Measurements from ENCODE around the gene SCRN1. TPM values are rescaled to one million over a fixed set of nuclear protein-coding genes. Genes with fewer than 3 reads are reported as not detected.

SCRN1 gene
- total RNA-seq, 2 experiments from 2014 or later, result 37.1 to 62.7 TPM

GRCh38 chr7:29946428-29947186 is 43.0 kb downstream of the SCRN1 start:
- no peak overlapping the region for H3K4me2 ChIP-seq (ENCODE audit: low read length)
- H3K27ac ChIP-seq (ENCODE audit: low read depth, low read length, poor library complexity, severe bottlenecking), result no peak overlapping the region
- CTCF ChIA-PET (ENCODE audit: unreplicated experiment), result no interaction called here
- H3K79me2 ChIP-seq (ENCODE audit: insufficient read depth, low read depth, low read length), result no peaks in the 10 kb centered on the region
- no TSS peak for BruUV-seq (replicated peaks)
- no peak overlapping the region for H3K4me3 ChIP-seq (ENCODE audit: low read depth, low read length, poor library complexity, severe bottlenecking)
- POLR2A ChIA-PET, result no interaction called here
- peaks cover 9% of the 10 kb centered on the region; the same call in 1 of the 2 replicates for H3K9me3 ChIP-seq (ENCODE audit: low read length)
- intact Hi-C loops (cut with micrococcal nuclease; ENCODE audit: unreplicated experiment), result loop anchor here (2.0 kb wide), 1 partner anchor 116 kb away; no protein-coding TSS in a partner anchor
- no peaks in the 10 kb centered on the region for H4K20me1 ChIP-seq (ENCODE audit: insufficient read depth, low read length)
- H3K36me3 ChIP-seq (ENCODE audit: insufficient read depth, low read length), result peaks cover 90% of the 10 kb centered on the region
- no peaks in the 10 kb centered on the region for H3K9me2 ChIP-seq (ENCODE audit: insufficient read depth, low read length)
- H2AFZ ChIP-seq (ENCODE audit: low read length), result no peak overlapping the region
- peak; percentile 27 for DNase-seq (ENCODE audit: low spot score)
- H3K4me1 ChIP-seq (ENCODE audit: insufficient read depth, low read length, poor library complexity, severe bottlenecking), result no peaks in the 10 kb centered on the region
- no peak for TF ChIP-seq EZH2phosphoT487 (IDR thresholded peaks at IDR 0.05; ENCODE audit: borderline replicate concordance, low read depth, low read length)
- peak; percentile 61 for TF ChIP-seq CTCF (conservative IDR thresholded peaks at IDR 0.05; ENCODE audit: low read length)

- Histone ChIP-seq H3K27ac (ENCODE audit: low read depth, low read length, poor library complexity, severe bottlenecking) (no peak overlapping the region), H3K36me3 (ENCODE audit: insufficient read depth, low read length) (peaks cover 90% of the 10 kb centered on the region), H3K4me1 (ENCODE audit: insufficient read depth, low read length, poor library complexity, severe bottlenecking) (no peaks in the 10 kb centered on the region), H2AFZ (ENCODE audit: low read length) (no peak overlapping the region), H3K9me3 (ENCODE audit: low read length) (no peaks in the 10 kb centered on the region), H3K4me3 (ENCODE audit: low read depth, low read length, poor library complexity, severe bottlenecking) (no peak overlapping the region), H4K20me1 (ENCODE audit: insufficient read depth, low read length) (no peaks in the 10 kb centered on the region), H3K4me2 (ENCODE audit: low read length) (no peak overlapping the region), H3K79me2 (ENCODE audit: insufficient read depth, low read depth, low read length) (no peaks in the 10 kb centered on the region), H3K9me2 (ENCODE audit: insufficient read depth, low read length) (no peaks in the 10 kb centered on the region)
- DNase-seq (ENCODE audit: low spot score), result no peak
- TF ChIP-seq EZH2phosphoT487 (IDR thresholded peaks at IDR 0.05; ENCODE audit: borderline replicate concordance, low read depth, low read length) (no peak), CTCF (conservative IDR thresholded peaks at IDR 0.05; ENCODE audit: low read length) (no peak)
- ChIA-PET CTCF (ENCODE audit: unreplicated experiment) (no interaction called here), POLR2A (no interaction called here)
- intact Hi-C loops (cut with micrococcal nuclease; ENCODE audit: unreplicated experiment), result no loop called here
- BruUV-seq (replicated peaks), result no TSS peak
Measured at GRCh38 chr7:29945259-29945809, 44.3 kb downstream of the SCRN1 start.

GRCh38 chr7:29940199-29940598 is 49.4 kb downstream of the SCRN1 start:
- Histone ChIP-seq H2AFZ (ENCODE audit: low read length) (no peak overlapping the region), H3K4me3 (ENCODE audit: low read depth, low read length, poor library complexity, severe bottlenecking) (no peak overlapping the region), H3K4me1 (ENCODE audit: insufficient read depth, low read length, poor library complexity, severe bottlenecking) (no peaks in the 10 kb centered on the region), H3K36me3 (ENCODE audit: insufficient read depth, low read length) (peaks cover 93% of the 10 kb centered on the region), H3K79me2 (ENCODE audit: insufficient read depth, low read depth, low read length) (no peaks in the 10 kb centered on the region), H3K9me3 (ENCODE audit: low read length) (no peaks in the 10 kb centered on the region), H3K4me2 (ENCODE audit: low read length) (no peak overlapping the region), H3K27ac (ENCODE audit: low read depth, low read length, poor library complexity, severe bottlenecking) (no peak overlapping the region), H3K9me2 (ENCODE audit: insufficient read depth, low read length) (no peaks in the 10 kb centered on the region), H4K20me1 (ENCODE audit: insufficient read depth, low read length) (no peaks in the 10 kb centered on the region)
- ChIA-PET CTCF (ENCODE audit: unreplicated experiment) (no interaction called here), POLR2A (no interaction called here)
- DNase-seq (ENCODE audit: low spot score), result no peak
- intact Hi-C loops (cut with micrococcal nuclease; ENCODE audit: unreplicated experiment), result no loop called here
- no TSS peak for BruUV-seq (replicated peaks)
- TF ChIP-seq EZH2phosphoT487 (IDR thresholded peaks at IDR 0.05; ENCODE audit: borderline replicate concordance, low read depth, low read length) (no peak), CTCF (conservative IDR thresholded peaks at IDR 0.05; ENCODE audit: low read length) (no peak)

Data from OCI-LY7 (cell line).